ENCODE results near the gene NEDD9. TPM values are rescaled to one million over a fixed set of nuclear protein-coding genes. Genes with fewer than 3 reads are reported as not detected.

NEDD9 gene
- total and polyA plus RNA-seq, 2 of the 4 experiments (the other 2 are of a cell fraction), result 7.6 to 16.5 TPM

- H2BK120ac ChIP-seq (ENCODE audit: low read depth, low read length), result no peak overlapping the region
- no peaks in the 10 kb centered on the region; a peak in 1 of 4 replicates for H3K79me1 ChIP-seq (ENCODE audit: low read depth in 1 of 2, low read length in 2 of 2)
- 0 out of 2 replicates have a peak overlapping the region, but pooled peaks have one; percentile 4 for H3K14ac ChIP-seq (replicated peaks; ENCODE audit: low read depth, low read length)
- ChIA-PET CTCF (no interaction called here), POLR2A (ENCODE audit: unreplicated experiment) (no interaction called here)
- no peak overlapping the region for H3K23ac ChIP-seq (ENCODE audit: low read depth, low read length)
- peaks cover 16% of the 10 kb centered on the region for H3K4me1 ChIP-seq (ENCODE audit: control insufficient read depth, insufficient read depth, low read length)
- H2AFZ ChIP-seq (replicated peaks; ENCODE audit: low read length, poor library complexity), result no peak overlapping the region
- H4K91ac ChIP-seq (ENCODE audit: insufficient read depth, low read depth, low read length), result no peak overlapping the region
- no peaks in the 10 kb centered on the region for H3K36me3 ChIP-seq (ENCODE audit: control insufficient read depth, insufficient read depth, low read length)
- DNase-seq, result no peak
- H2BK20ac ChIP-seq (ENCODE audit: low read depth, low read length), result no peak overlapping the region
- no peak for TF ChIP-seq MAFK (IDR thresholded peaks at IDR 0.05; ENCODE audit: low read depth, low read length)
- no peak for TF ChIP-seq ELK1 (IDR thresholded peaks at IDR 0.05; ENCODE audit: borderline replicate concordance, low read depth, low read length)
- TF ChIP-seq MAZ (IDR thresholded peaks at IDR 0.05; ENCODE audit: borderline replicate concordance, low read depth, low read length), result no peak
- TF ChIP-seq MXI1 (IDR thresholded peaks at IDR 0.05; ENCODE audit: borderline replicate concordance, low read depth, low read length), result no peak
- TF ChIP-seq CHD1 (IDR thresholded peaks at IDR 0.05; ENCODE audit: low read depth, low read length), result no peak
- no peak for TF ChIP-seq NFE2L2 (IDR thresholded peaks at IDR 0.05; ENCODE audit: low read depth, low read length)
- TF ChIP-seq RFX5 (IDR thresholded peaks at IDR 0.05; ENCODE audit: low read depth, low read length), result no peak
- TF ChIP-seq USF2 (IDR thresholded peaks at IDR 0.05; ENCODE audit: low read depth, low read length), result no peak
- no peak for TF ChIP-seq BHLHE40 (IDR thresholded peaks at IDR 0.05; ENCODE audit: low read depth, low read length)
- no peak for TF ChIP-seq CTCF (conservative IDR thresholded peaks at IDR 0.05; ENCODE audit: low read depth, low read length)
- TF ChIP-seq SMC3 (IDR thresholded peaks at IDR 0.05; ENCODE audit: low read depth, low read length), result no peak
- TF ChIP-seq RAD21 (IDR thresholded peaks at IDR 0.05; ENCODE audit: low read length), result no peak
- TF ChIP-seq CEBPB (IDR thresholded peaks at IDR 0.05; ENCODE audit: low read depth, low read length), result no peak
- no peak for TF ChIP-seq POLR2A (IDR thresholded peaks at IDR 0.05; ENCODE audit: low read depth, low read length)
- no peak for TF ChIP-seq FOS (IDR thresholded peaks at IDR 0.05; ENCODE audit: low read depth, low read length)
- H4K20me1 ChIP-seq (ENCODE audit: insufficient read depth, low read length), result no peaks in the 10 kb centered on the region
- no peak for ATAC-seq (ENCODE audit: low read depth)
- H3K27ac ChIP-seq (ENCODE audit: insufficient read depth, low read length), result no peak overlapping the region
- no peak overlapping the region for H3K18ac ChIP-seq (ENCODE audit: low read depth, low read length)
- H3K4me2 ChIP-seq (ENCODE audit: low read depth, low read length), result no peak overlapping the region
- no peak overlapping the region for H4K8ac ChIP-seq (ENCODE audit: low read depth in 2 of 2, low read length in 2 of 2)
- no peak overlapping the region for H2AK9ac ChIP-seq (replicated peaks; ENCODE audit: low read depth, low read length, poor library complexity)
- H2BK5ac ChIP-seq (ENCODE audit: low read depth, low read length, poor library complexity, severe bottlenecking), result no peak overlapping the region
- H3K56ac ChIP-seq (ENCODE audit: extremely low read depth, insufficient read depth, low read length), result no peak overlapping the region
- no TSS peak for BruUV-seq (replicated peaks)
- no peak overlapping the region; the same call in 1 of the 2 replicates for H2AK5ac ChIP-seq (ENCODE audit: low read depth, low read length)
- 73% methylated on average over 2 of the region's 2 CpGs; no CpG with 5 or more reads in 1 of the 2 experiments for WGBS, 2 experiments (ENCODE audit: extremely low coverage in 2 of 2, insufficient read length in 1 of 2)
- intact Hi-C loops (cut with micrococcal nuclease), result no loop called here
- in situ Hi-C loops (cut with MboI; ENCODE audit: low sequenced_read_pairs), result no loop called here
- no peak overlapping the region for H3K9ac ChIP-seq (ENCODE audit: low read depth, low read length)
- H3K4ac ChIP-seq (ENCODE audit: low read depth, low read length), result peak overlapping the region; percentile 0; the same call in 1 of the 2 replicates
- no peaks in the 10 kb centered on the region for H3K9me3 ChIP-seq (ENCODE audit: control insufficient read depth, insufficient read depth, low read length)
- H3K9me1 ChIP-seq (ENCODE audit: insufficient read depth, low read length), result peaks cover 18% of the 10 kb centered on the region
- no peak overlapping the region for H2BK15ac ChIP-seq (ENCODE audit: low read depth, low read length)
- dilution Hi-C loops (cut with HindIII; ENCODE audit: low sequenced_read_pairs, unreplicated experiment), result no loop called here
- no peaks in the 10 kb centered on the region for H3K27me3 ChIP-seq (ENCODE audit: control insufficient read depth, insufficient read depth, low read length)
- H4K5ac ChIP-seq (ENCODE audit: low read depth, low read length), result no peak overlapping the region
- H3K4me3 ChIP-seq (ENCODE audit: insufficient read depth, low read depth, low read length), result no peak overlapping the region
These were observed 49.8 kb upstream of the NEDD9 start for GRCh38 chr6:11282245-11282644.

All from IMR-90 (cell line).